ENCODE measurements around the gene DNAAF8. TPM values are rescaled to one million over a fixed set of nuclear protein-coding genes. Genes with fewer than 3 reads are reported as not detected.

DNAAF8 gene
- total RNA-seq, 3 donors from 2014 or later, result 0.22 to 1.8 (median 0.98) TPM

GRCh38 chr16:4787627-4788482 is 53.5 kb downstream of the DNAAF8 start, which contains the start of gene SEPTIN12:
SEPTIN12 (minus strand) TSS chr16:4788345; CDS start chr16:4787645, 700 bp downstream.
- intact Hi-C loops (cut with DNase I, micrococcal nuclease), result no loop called here
- TF ChIP-seq, protein P1, sequence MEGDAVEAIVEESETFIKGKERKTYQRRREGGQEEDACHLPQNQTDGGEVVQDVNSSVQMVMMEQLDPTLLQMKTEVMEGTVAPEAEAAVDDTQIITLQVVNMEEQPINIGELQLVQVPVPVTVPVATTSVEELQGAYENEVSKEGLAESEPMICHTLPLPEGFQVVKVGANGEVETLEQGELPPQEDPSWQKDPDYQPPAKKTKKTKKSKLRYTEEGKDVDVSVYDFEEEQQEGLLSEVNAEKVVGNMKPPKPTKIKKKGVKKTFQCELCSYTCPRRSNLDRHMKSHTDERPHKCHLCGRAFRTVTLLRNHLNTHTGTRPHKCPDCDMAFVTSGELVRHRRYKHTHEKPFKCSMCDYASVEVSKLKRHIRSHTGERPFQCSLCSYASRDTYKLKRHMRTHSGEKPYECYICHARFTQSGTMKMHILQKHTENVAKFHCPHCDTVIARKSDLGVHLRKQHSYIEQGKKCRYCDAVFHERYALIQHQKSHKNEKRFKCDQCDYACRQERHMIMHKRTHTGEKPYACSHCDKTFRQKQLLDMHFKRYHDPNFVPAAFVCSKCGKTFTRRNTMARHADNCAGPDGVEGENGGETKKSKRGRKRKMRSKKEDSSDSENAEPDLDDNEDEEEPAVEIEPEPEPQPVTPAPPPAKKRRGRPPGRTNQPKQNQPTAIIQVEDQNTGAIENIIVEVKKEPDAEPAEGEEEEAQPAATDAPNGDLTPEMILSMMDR (IDR thresholded peaks at IDR 0.05), result no peak
- Histone ChIP-seq H3K4me1 (ENCODE audit: low read depth) (no peaks in the 10 kb centered on the region), H3K4me3 (no peak within 1 kb of the TSS), H3K36me3 (ENCODE audit: low read depth) (no peaks in the 10 kb centered on the region), H3K9me3 (no peaks in the 10 kb centered on the region)
- DNase-seq (no peak), ATAC-seq (peak; percentile 11)

- intact Hi-C loops (cut with DNase I, micrococcal nuclease), result no loop called here
- DNase-seq (no peak), ATAC-seq (peak; percentile 40)
- TF ChIP-seq, protein P1 (IDR thresholded peaks at IDR 0.05), result no peak
- Histone ChIP-seq H3K36me3 (ENCODE audit: low read depth) (no peaks in the 10 kb centered on the region), H3K4me3 (no peak overlapping the region), H3K9me3 (no peaks in the 10 kb centered on the region), H3K4me1 (ENCODE audit: low read depth) (no peaks in the 10 kb centered on the region)
Observed at GRCh38 chr16:4788489-4788889, 54.2 kb downstream of the DNAAF8 start.

- intact Hi-C loops (cut with DNase I, micrococcal nuclease), result no loop called here
- Histone ChIP-seq H3K36me3 (ENCODE audit: low read depth) (no peaks in the 10 kb centered on the region), H3K4me1 (ENCODE audit: low read depth) (no peaks in the 10 kb centered on the region), H3K4me3 (no peak overlapping the region), H3K9me3 (no peaks in the 10 kb centered on the region)
- no peak for DNase-seq
- TF ChIP-seq, protein P1 (IDR thresholded peaks at IDR 0.05), result no peak
- ATAC-seq, result no peak
Observed at GRCh38 chr16:4788910-4789309, 54.6 kb downstream of the DNAAF8 start.

GRCh38 chr16:4790261-4790660 is 55.9 kb downstream of the DNAAF8 start:
- ATAC-seq (peak; percentile 5), DNase-seq (no peak)
- TF ChIP-seq, protein P1 (IDR thresholded peaks at IDR 0.05), result no peak
- Histone ChIP-seq H3K4me3 (no peak overlapping the region), H3K4me1 (ENCODE audit: low read depth) (no peaks in the 10 kb centered on the region), H3K9me3 (no peaks in the 10 kb centered on the region), H3K36me3 (ENCODE audit: low read depth) (no peaks in the 10 kb centered on the region)
- intact Hi-C loops (cut with DNase I, micrococcal nuclease), result no loop called here

- no peak for DNase-seq
- Histone ChIP-seq H3K9me3 (no peaks in the 10 kb centered on the region), H3K4me1 (ENCODE audit: low read depth) (no peaks in the 10 kb centered on the region), H3K36me3 (ENCODE audit: low read depth) (no peaks in the 10 kb centered on the region), H3K4me3 (no peak overlapping the region)
- TF ChIP-seq, protein P1 (IDR thresholded peaks at IDR 0.05), result no peak
- ATAC-seq, result no peak
- intact Hi-C loops (cut with DNase I, micrococcal nuclease), result no loop called here
Observed at GRCh38 chr16:4790871-4791270, 56.5 kb downstream of the DNAAF8 start.
